Skin of body (tissue), 2 donors: ENCODE results near the gene NAA80. TPM values are rescaled to one million over a fixed set of nuclear protein-coding genes. Genes with fewer than 3 reads are reported as not detected.

ENCODE experiments used
- DNase-seq: peaks from one replicate; lab custom pipeline; 2025; lab: John Stamatoyannopoulos, UW
- total RNA-seq: library from RNA; depleted of rRNA; stranded (reverse); fragments of >200 nt; gene quantifications from one replicate; pipeline ENCODE4 v1.2.3, GENCODE V29; 2014

NAA80 gene
- total RNA-seq, 1 donor from 2014 or later, result 2.2 TPM

GRCh38 chr3:50258029-50258680, 41.0 kb downstream of the NAA80 start:
- no peak for DNase-seq

- no peak for DNase-seq
Observed at GRCh38 chr3:50256978-50257890, 42.0 kb downstream of the NAA80 start.

GRCh38 chr3:50255251-50255615, 44.0 kb downstream of the NAA80 start:
- DNase-seq, result no peak

- DNase-seq, result peak; percentile 22
Observed at GRCh38 chr3:50254577-50255250, 44.5 kb downstream of the NAA80 start.

- DNase-seq, result no peak
Observed at GRCh38 chr3:50251220-50251619, 48.0 kb downstream of the NAA80 start.

- DNase-seq, result no peak
Observed at GRCh38 chr3:50250514-50250913, 48.7 kb downstream of the NAA80 start.

- no peak for DNase-seq
Observed at GRCh38 chr3:50249457-50249856, 49.7 kb downstream of the NAA80 start.

- DNase-seq, result no peak
Observed at GRCh38 chr3:50248387-50248786, 50.8 kb downstream of the NAA80 start.

- peak; percentile 65 for DNase-seq
Observed at GRCh38 chr3:50246517-50246954, 52.7 kb downstream of the NAA80 start.

Other genes starting within 250 kb of the NAA80 start
- 247 TPM for gene RBM5, start 210.5 kb downstream of the NAA80 start, total RNA-seq
- gene SEMA3F, start 144.1 kb downstream of the NAA80 start, total RNA-seq, result 23.3 TPM
- 0.20 TPM for gene GNAT1, start 107.8 kb downstream of the NAA80 start, total RNA-seq
- gene SLC38A3, start 94.1 kb downstream of the NAA80 start, total RNA-seq, result 0.79 TPM
- gene GNAI2, start 63.2 kb downstream of the NAA80 start, total RNA-seq, result 102 TPM
- gene SEMA3B, start 30.3 kb downstream of the NAA80 start, total RNA-seq, result 21.8 TPM
- gene LSMEM2, start 20.3 kb downstream of the NAA80 start, total RNA-seq, result 2.7 TPM
- gene IFRD2, start 7.0 kb downstream of the NAA80 start, total RNA-seq, result 32.7 TPM
- 2.7 TPM for gene HYAL3, start within 50 bp of the NAA80 start, total RNA-seq
- gene HYAL1, start 4.2 kb upstream of the NAA80 start, total RNA-seq, result 1.1 TPM
- gene HYAL2, start 23.3 kb upstream of the NAA80 start, total RNA-seq, result 28.6 TPM
- gene TUSC2, start 28.8 kb upstream of the NAA80 start, total RNA-seq, result 5.8 TPM
- gene RASSF1, start 41.4 kb upstream of the NAA80 start, total RNA-seq, result 28.6 TPM
- 0.89 TPM for gene ZMYND10, start 46.3 kb upstream of the NAA80 start, total RNA-seq
- gene NPRL2, start 51.4 kb upstream of the NAA80 start, total RNA-seq, result 13.6 TPM
- gene CYB561D2, start 51.5 kb upstream of the NAA80 start, total RNA-seq, result 12.2 TPM
- gene TMEM115, start 60.1 kb upstream of the NAA80 start, total RNA-seq, result 18.9 TPM
- 1.4 TPM for gene CACNA2D2, start 204.2 kb upstream of the NAA80 start, total RNA-seq